Heart left ventricle (tissue), 16 donors: ENCODE data around the gene DGCR6L. TPM values are rescaled to one million over a fixed set of nuclear protein-coding genes. Genes with fewer than 3 reads are reported as not detected.
A peak's percentile ranks its signal among the peaks of the same experiment; 100 is the strongest.
"Not testable (repeated sequence)": the region's sequence is repeated elsewhere in the genome, so short reads cannot be mapped to it uniquely, and the experiment has no call there.

ENCODE experiments used
- ATAC-seq, 4 donors: fragments of 200-7000 bp; cut with Tn5 transposase; one replicate each; pipeline ENCODE4 v1.9.1; 2020 to 2022; ENCODE audit warnings: moderate library complexity in 4 of 4, mild to moderate bottlenecking in 3 of 4, moderate number of reproducible peaks in 1 of 4
- DNase-seq, 5 donors: peaks; one replicate each; pipeline ENCODE4 v3.0.0-alpha.2; 2020
- H3K27ac ChIP-seq, 12 donors: fragments of 200-600 bp; sonication (generic) in 4 of 12; one replicate each; pipeline versions ENCODE4 v1.5.0 to v1.8.0; 2016 to 2022; ENCODE audit warnings: mild to moderate bottlenecking in 2 of 12
- H3K27me3 ChIP-seq, 9 donors: fragments of 200-600 bp; sonication (generic) in 2 of 9; one replicate each; pipeline versions ENCODE4 v1.5.1 to v1.8.0; 2016 to 2022; ENCODE audit warnings: mild to moderate bottlenecking in 3 of 9
- H3K36me3 ChIP-seq, 9 donors: fragments of 200-600 bp; sonication (generic) in 2 of 9; one replicate each; pipeline versions ENCODE4 v1.5.0 to v1.8.0; 2018 to 2022; ENCODE audit warnings: mild to moderate bottlenecking in 2 of 9
- H3K4me1 ChIP-seq, 12 donors: fragments of 200-600 bp; sonication (generic) in 4 of 12; one replicate each; pipeline versions ENCODE4 v1.5.0 to v1.8.0; 2016 to 2022; ENCODE audit warnings: mild to moderate bottlenecking in 3 of 12
- H3K4me3 ChIP-seq, 12 donors: fragments of 200-600 bp; sonication (generic) in 4 of 12; one replicate each; pipeline versions ENCODE4 v1.5.0 to v1.8.0; 2017 to 2022; ENCODE audit warnings: mild to moderate bottlenecking in 9 of 12, moderate library complexity in 4 of 12
- H3K9me3 ChIP-seq, 12 donors: fragments of 200-600 bp; sonication (generic) in 4 of 12; one replicate each; pipeline versions ENCODE4 v1.5.0 to v1.8.0; 2016 to 2022; ENCODE audit warnings: mild to moderate bottlenecking in 1 of 12
- CTCF ChIP-seq, 12 donors: fragments of 200-600 bp; sonication (generic) in 4 of 12; IDR thresholded peaks; one replicate each; pipeline versions ENCODE4 v1.5.0 to v1.8.0; 2018 to 2022; ENCODE audit warnings: antibody characterized with exemption in 12 of 12, mild to moderate bottlenecking in 5 of 12
- POLR2A ChIP-seq, 2 donors: fragments of 450-650 bp; IDR thresholded peaks; one replicate each; pipeline ENCODE4 v1.6.1; 2017; ENCODE audit warnings: antibody characterized with exemption in 2 of 2, mild to moderate bottlenecking in 2 of 2, moderate library complexity in 2 of 2
- WGBS, 4 donors: extraction: QIAGEN DNeasy Blood & Tissue Kit in 2 of 4; methylation state at CpG; one replicate each; pipeline versions ENCODE4 v1.1.5 to v1.1.7; 2013 to 2018; 5-methylcytosine and 5-hydroxymethylcytosine counted together
- intact Hi-C, 10 donors: fragments of 100-400 bp; cut with DNase I; formaldehyde crosslinking; loops; one replicate each; pipeline versions ENCODE4 v1.11.1 to v1.14.2; 2022
- long read RNA-seq, 3 donors: library from polyadenylated mRNA; unstranded; transcript quantifications; one replicate each; pipeline ENCODE4 v2.0.0, GENCODE V29; 2020 to 2021
- polyA plus RNA-seq, 2 donors: library from polyadenylated mRNA; stranded (reverse); fragments of 200-250 nt; gene quantifications; one replicate each; pipeline ENCODE4 v1.2.3, GENCODE V29; 2013
- total RNA-seq, 9 donors: library from RNA; depleted of rRNA in 2 of 9; stranded (reverse); fragments of >200 nt in 2 of 9; fragmentation: NEBNext Ultra II Directional in 3 of 9; extraction: Animal tissue kit (Norgen Biotek cat#: 25700) in 3 of 9; gene quantifications; one replicate each; pipeline versions ENCODE4 v1.1.0 to v1.2.4, GENCODE V29; 2016 to 2023
- donor health status: ischemic (EF 13 %, LVEDD 7.1; RV severe dilation, severe dysfunction).
- donor health status: healthy with polysubstance abuse.
- donor health status: DM: no; HTN: yes; CAD: no.
- donor health status: DM: no; HTN: no; CAD: no.
- donor health status: ischemic (EF 25% LVEDD 6.9; RV normal size, moderate dysfunction).
- donor health status: ischemic (EF 25% LVEDD 5.7; RV mildly dilated, moderate dysfunction).
- donor health status: healthy.
- donor health status: DM: yes; HTN: yes; CAD: no.
- donor health status: ischemic (EF 35%, LVEDD 5.7; RV mildly dilated, moderate dysfunction).
- donor health status: nonischemic (EF 11% LVEDD 7.7; RV severe dilation, severe dysfunction).
- donor health status: DM: yes; HTN: yes; CAD: no.
- donor health status: PGD.
- donor health status: ischemic (EF 29% LVEDD 5.4; RV normal size, mild dysfunction).
- donor health status: nonischemic (EF 23%, LVEDD 6.1; RV moderate dilation, normal function).

The DGCR6L gene
- total RNA-seq (100 to 1,000 TPM in 1 of 9 donors, 10 to 100 TPM in 8; 31.8 to 101 (median 39.2) TPM), polyA plus RNA-seq (10 to 100 TPM; 48.4 to 83.7 TPM)
- long read RNA-seq, donor 1, transcript DGCR6L-201 (5 exons, 1,154 nt), result major isoform, 122 of 128 reads
- long read RNA-seq, donor 1, partial matches to known transcripts, result 5 of 128 reads
- long read RNA-seq, donor 1, other reads (novel, unspliced or antisense), result 1 of 128 reads
- long read RNA-seq, donor 2, transcript DGCR6L-201 (5 exons, 1,154 nt), result major isoform, 153 of 165 reads
- long read RNA-seq, donor 2, partial matches to known transcripts, result 4 of 165 reads
- long read RNA-seq, donor 2, other reads (novel, unspliced or antisense), result 7 of 165 reads
- long read RNA-seq, donor 3, transcript DGCR6L-201 (5 exons, 1,154 nt), result major isoform, 40 of 48 reads
- long read RNA-seq, donor 3, partial matches to known transcripts, result 2 of 48 reads
- long read RNA-seq, donor 3, other reads (novel, unspliced or antisense), result 4 of 48 reads

GRCh38 chr22:20319745-20320658, at the start of gene DGCR6L:
DGCR6L (minus strand) TSS chr22:20320060; CDS start chr22:20319988, 72 bp downstream.
- intact Hi-C loops, result loop anchor here in 1 of 10 donors (5.0 kb wide), 1 partner anchor 72 kb away; the partner anchor contains the start of gene ZNF74
- peaks cover 0 to 5% (median 0%) of the 10 kb centered on the region in 9 donors for H3K36me3 ChIP-seq
- H3K4me3 ChIP-seq, result peak within 1 kb of the TSS; percentile 61 to 100 (median 92)
- H3K27me3 ChIP-seq, result no peaks in the 10 kb centered on the region
- peaks cover 0 to 55% (median 31%) of the 10 kb centered on the region in 12 donors for H3K4me1 ChIP-seq
- 0 to 1% (median 0%) methylated on average over 46 to 98 of the region's 98 CpGs for WGBS, 4 donors
- DNase-seq (peak; percentile 98 to 99 (median 98)), ATAC-seq (peak; percentile 77 to 92 (median 88))
- TF ChIP-seq CTCF (IDR thresholded peaks at IDR 0.05) (peak in 2 of 12 donors; percentile 9 to 17), POLR2A (IDR thresholded peaks at IDR 0.05) (peak in 1 of 2 donors; percentile 93)
- H3K9me3 ChIP-seq, result peaks cover 0 to 3% (median 0%) of the 10 kb centered on the region in 12 donors
- H3K27ac ChIP-seq, result peak within 1 kb of the TSS; percentile 77 to 99 (median 92)

GRCh38 chr22:20368875-20369274, 49.0 kb upstream of the DGCR6L start:
- H3K27me3 ChIP-seq, H3K36me3 ChIP-seq, intact Hi-C loops, H3K4me3 ChIP-seq, H3K9me3 ChIP-seq, DNase-seq, H3K27ac ChIP-seq, ATAC-seq, H3K4me1 ChIP-seq: not testable (repeated sequence)
- WGBS, 4 donors, result 86 to 95% (median 89%) methylated on average over 7 to 9 of the region's 9 CpGs

GRCh38 chr22:20366841-20367240, 47.0 kb upstream of the DGCR6L start:
- intact Hi-C loops, H3K27me3 ChIP-seq, H3K27ac ChIP-seq, H3K36me3 ChIP-seq, H3K4me1 ChIP-seq, H3K9me3 ChIP-seq, H3K4me3 ChIP-seq, DNase-seq, ATAC-seq: not testable (repeated sequence)
- 56 to 78% (median 63%) methylated on average over 8 to 9 of the region's 9 CpGs for WGBS, 4 donors

GRCh38 chr22:20364335-20365260, 44.7 kb upstream of the DGCR6L start:
- H3K4me3 ChIP-seq, ATAC-seq, H3K9me3 ChIP-seq, DNase-seq, H3K4me1 ChIP-seq, H3K36me3 ChIP-seq, intact Hi-C loops, H3K27me3 ChIP-seq: not testable (repeated sequence)
- H3K27ac ChIP-seq, result peak overlapping the region in 1 of 12 donors; percentile 15
- whole genome bisulfite sequencing, 4 donors, result 64 to 79% (median 72%) methylated on average over 9 to 11 of the region's 11 CpGs

GRCh38 chr22:20362403-20362802, 42.5 kb upstream of the DGCR6L start:
- WGBS, 4 donors, result 90 to 93% (median 92%) methylated on average over 10 of the region's 10 CpGs
- H3K9me3 ChIP-seq, DNase-seq, H3K4me3 ChIP-seq, ATAC-seq, H3K4me1 ChIP-seq, intact Hi-C loops, H3K27ac ChIP-seq, H3K27me3 ChIP-seq, H3K36me3 ChIP-seq: not testable (repeated sequence)

GRCh38 chr22:20361752-20362229, 41.9 kb upstream of the DGCR6L start:
- H3K36me3 ChIP-seq, H3K27ac ChIP-seq, intact Hi-C loops, H3K4me3 ChIP-seq, DNase-seq, ATAC-seq, H3K9me3 ChIP-seq, H3K27me3 ChIP-seq, H3K4me1 ChIP-seq: not testable (repeated sequence)
- 93 to 97% (median 95%) methylated on average over 54 of the region's 54 CpGs for WGBS, 4 donors

- H3K9me3 ChIP-seq, DNase-seq, H3K36me3 ChIP-seq, intact Hi-C loops, H3K27me3 ChIP-seq, ATAC-seq, H3K4me3 ChIP-seq, H3K4me1 ChIP-seq, H3K27ac ChIP-seq: not testable (repeated sequence)
- WGBS, 4 donors, result 93 to 96% (median 93%) methylated on average over 137 to 145 of the region's 145 CpGs
Measured at GRCh38 chr22:20360866-20361751, 41.2 kb upstream of the DGCR6L start.

GRCh38 chr22:20360261-20360660, 40.4 kb upstream of the DGCR6L start:
- H3K27ac ChIP-seq, H3K4me3 ChIP-seq, H3K9me3 ChIP-seq, ATAC-seq, H3K4me1 ChIP-seq, H3K27me3 ChIP-seq, DNase-seq, intact Hi-C loops, H3K36me3 ChIP-seq: not testable (repeated sequence)
- 93 to 96% (median 95%) methylated on average over 60 of the region's 60 CpGs for WGBS, 4 donors
